GM12873 (cell line): ENCODE results near the gene RHOV.

ENCODE experiments used
- CTCF ChIP-seq: IDR thresholded peaks from 2 replicates; pipeline ENCODE4 v1.5.1; 2012; ENCODE audit warnings: low read depth, mild to moderate bottlenecking, moderate library complexity, low read length, control low read depth; ENCODE audit not compliant: insufficient read depth; ENCODE audit errors: missing control alignments

RHOV gene

GRCh38 chr15:40846841-40847222 lies 27.2 kb downstream of the RHOV start:
- no peak for TF ChIP-seq CTCF

- TF ChIP-seq CTCF, result no peak
Measured at GRCh38 chr15:40845511-40846284, 28.3 kb downstream of the RHOV start.

- TF ChIP-seq CTCF, result no peak
Measured at GRCh38 chr15:40845036-40845435, 29.0 kb downstream of the RHOV start.

GRCh38 chr15:40844696-40845030 lies 29.4 kb downstream of the RHOV start:
- TF ChIP-seq CTCF, result no peak

- TF ChIP-seq CTCF, result no peak
Measured at GRCh38 chr15:40843885-40844695, 29.9 kb downstream of the RHOV start, which contains the start of gene SPINT1. TSS of gene SPINT1 (plus strand) at chr15:40844048. CDS start at chr15:40844555, 507 bp downstream.

- no peak for TF ChIP-seq CTCF
Measured at GRCh38 chr15:40843261-40843884, 30.7 kb downstream of the RHOV start.

- TF ChIP-seq CTCF, result no peak
Measured at GRCh38 chr15:40841741-40842140, 32.3 kb downstream of the RHOV start.
